ENCODE results near the gene FGD6.

- TF ChIP-seq EP300 (IDR thresholded peaks at IDR 0.05; ENCODE audit: low read depth), result no peak
- TF ChIP-seq CTCF (IDR thresholded peaks at IDR 0.05), result no peak
Observed at GRCh38 chr12:95198914-95199313, 18.4 kb downstream of the FGD6 start.

Measured in transverse colon (tissue), 3 donors.